GM23338 (cell line): ENCODE results near the gene LRRN4. TPM values are rescaled to one million over a fixed set of nuclear protein-coding genes. Genes with fewer than 3 reads are reported as not detected.

Experiments
- ATAC-seq: fragments of 200-7000 bp; cut with Tn5 transposase; 3 replicates; pipeline ENCODE4 v1.9.1; 2020
- DNase-seq: peaks from one replicate; pipeline ENCODE4 v3.0.0-alpha.2; 2015; ENCODE audit warnings: low spot score
- H2AFZ ChIP-seq: fragments of 200-600 bp; sonication (generic); 2 replicates; pipeline ENCODE4 v1.8.0; 2016; ENCODE audit warnings: antibody characterized with exemption, mild to moderate bottlenecking, moderate library complexity
- H3F3A ChIP-seq: fragments of 200-600 bp; sonication (generic); replicated peaks from 2 replicates; pipeline ENCODE4 v1.8.0; 2017; ENCODE audit warnings: antibody characterized with exemption, mixed run types, low read depth
- H3K27ac ChIP-seq: fragments of 200-600 bp; sonication (generic); 2 replicates; pipeline ENCODE4 v1.6.1; 2016; ENCODE audit warnings: low read depth
- H3K27me3 ChIP-seq: fragments of 200-600 bp; sonication (generic); 2 replicates; pipeline ENCODE4 v1.8.0; 2016; ENCODE audit warnings: mild to moderate bottlenecking, mixed run types, moderate library complexity; ENCODE audit not compliant: insufficient read depth
- H3K36me3 ChIP-seq: fragments of 200-600 bp; sonication (generic); 2 replicates; pipeline ENCODE4 v1.8.0; 2016; ENCODE audit warnings: mild to moderate bottlenecking; ENCODE audit not compliant: insufficient read depth
- H3K4me1 ChIP-seq: fragments of 200-600 bp; sonication (generic); 2 replicates; pipeline ENCODE4 v1.8.0; 2016; ENCODE audit warnings: mild to moderate bottlenecking, moderate library complexity; ENCODE audit not compliant: insufficient read depth
- H3K4me2 ChIP-seq: fragments of 200-600 bp; sonication (generic); 2 replicates; pipeline ENCODE4 v1.7.1; 2017; ENCODE audit warnings: mixed run types
- H3K4me3 ChIP-seq: fragments of 200-600 bp; sonication (generic); 2 replicates; pipeline ENCODE4 v1.6.1; 2016; ENCODE audit warnings: mixed run types
- H3K79me2 ChIP-seq: fragments of 200-600 bp; sonication (generic); replicated peaks from 2 replicates; pipeline ENCODE4 v1.8.0; 2017; ENCODE audit warnings: mild to moderate bottlenecking; ENCODE audit not compliant: insufficient read depth
- H3K9me2 ChIP-seq: fragments of 200-600 bp; sonication (generic); 2 replicates; pipeline ENCODE4 v1.8.0; 2017; ENCODE audit not compliant: insufficient read depth
- H4K20me1 ChIP-seq: fragments of 200-600 bp; sonication (generic); replicated peaks from 2 replicates; pipeline ENCODE4 v1.8.0; 2017; ENCODE audit warnings: mild to moderate bottlenecking; ENCODE audit not compliant: insufficient read depth
- H3K27ac Mint-ChIP-seq: 2 replicates; pipeline ENCODE4 v1.8.0; 2020; ENCODE audit warnings: inconsistent platforms, mild to moderate bottlenecking, moderate library complexity, mixed read lengths
- H3K27me3 Mint-ChIP-seq: 3 replicates; pipeline ENCODE4 v1.8.0; 2022; ENCODE audit warnings: low read depth, mild to moderate bottlenecking, moderate library complexity, mixed read lengths, inconsistent platforms; ENCODE audit not compliant: insufficient read depth, poor library complexity
- H3K36me3 Mint-ChIP-seq: 3 replicates; pipeline ENCODE4 v1.8.0; 2021; ENCODE audit warnings: low read depth, mild to moderate bottlenecking, inconsistent platforms, moderate library complexity, mixed read lengths
- H3K4me1 Mint-ChIP-seq: 3 replicates; pipeline ENCODE4 v1.8.0; 2020; ENCODE audit warnings: mild to moderate bottlenecking, inconsistent platforms, mixed read lengths
- H3K4me3 Mint-ChIP-seq: 3 replicates; pipeline ENCODE4 v1.8.0; 2021; ENCODE audit warnings: moderate library complexity, mild to moderate bottlenecking, inconsistent platforms, mixed read lengths
- H3K9me3 Mint-ChIP-seq: 3 replicates; pipeline ENCODE4 v1.8.0; 2020; ENCODE audit warnings: moderate library complexity, mild to moderate bottlenecking, inconsistent platforms, mixed read lengths
- CREB1 ChIP-seq: fragments of 250-450 bp; sonication (Bioruptor Pico); IDR thresholded peaks from 2 replicates; pipeline ENCODE4 v1.5.0; 2020; ENCODE audit warnings: low read depth, mild to moderate bottlenecking, moderate library complexity
- CTCF ChIP-seq, 2 experiments: fragments of 200-600 bp in 1 of 2; sonication (generic) in 1 of 2; conservative IDR thresholded peaks; 2 replicates each; pipeline versions ENCODE4 v1.5.1 to v1.6.1; 2016 to 2017; ENCODE audit warnings: antibody characterized with exemption in 2 of 2, low read depth in 2 of 2, mild to moderate bottlenecking in 2 of 2, moderate library complexity in 1 of 2
- ETS1 ChIP-seq: IDR thresholded peaks from 2 replicates; pipeline ENCODE4 v1.6.1; 2016; ENCODE audit warnings: antibody characterized with exemption
- EZH2 ChIP-seq: fragments of 200-600 bp; sonication (generic); IDR thresholded peaks from one replicate; pipeline ENCODE4 v1.8.0; 2017; ENCODE audit warnings: antibody characterized with exemption, mild to moderate bottlenecking, low read depth; ENCODE audit not compliant: unreplicated experiment
- EZH2phosphoT487 ChIP-seq: fragments of 200-600 bp; sonication (generic); IDR thresholded peaks from one replicate; pipeline ENCODE4 v1.8.1; 2018; ENCODE audit warnings: antibody characterized with exemption; ENCODE audit not compliant: unreplicated experiment
- JUNB ChIP-seq: IDR thresholded peaks from one replicate; pipeline ENCODE4 v1.6.1; 2016; ENCODE audit warnings: antibody characterized with exemption; ENCODE audit not compliant: unreplicated experiment
- NANOG ChIP-seq: IDR thresholded peaks from 2 replicates; pipeline ENCODE4 v1.6.1; 2016; ENCODE audit warnings: antibody characterized with exemption, borderline replicate concordance
- POLR2AphosphoS5 ChIP-seq: IDR thresholded peaks from 2 replicates; pipeline ENCODE4 v1.6.1; 2016; ENCODE audit warnings: antibody characterized with exemption, low read depth
- STAT1 ChIP-seq: IDR thresholded peaks from one replicate; pipeline ENCODE4 v1.6.1; 2016; ENCODE audit warnings: antibody characterized with exemption; ENCODE audit not compliant: unreplicated experiment
- ZNF114 ChIP-seq: fragments of 250-450 bp; sonication (Bioruptor Pico); IDR thresholded peaks from 2 replicates; pipeline ENCODE4 v1.5.0; 2020; ENCODE audit warnings: mild to moderate bottlenecking, moderate library complexity
- ZNF331 ChIP-seq: fragments of 250-450 bp; sonication (Bioruptor Pico); IDR thresholded peaks from 2 replicates; pipeline ENCODE4 v1.5.0; 2020; ENCODE audit warnings: low read depth, mild to moderate bottlenecking, moderate library complexity
- ZNF462 ChIP-seq: fragments of 250-450 bp; sonication (Bioruptor Pico); IDR thresholded peaks from 2 replicates; pipeline ENCODE4 v1.5.0; 2020; ENCODE audit warnings: mild to moderate bottlenecking, moderate library complexity
- polyA plus RNA-seq: library from polyadenylated mRNA; unstranded; fragments of >200 nt; fragmentation: Nextera tagmentation; extraction: Ambion mirVana; gene quantifications from 2 replicates; pipeline ENCODE4 v1.2.1, GENCODE V29; 2016
- total RNA-seq: library from RNA; depleted of rRNA; stranded (reverse); fragments of >200 nt; shearing (Covaris generic); gene quantifications from 2 replicates; pipeline ENCODE4 v1.2.3, GENCODE V29; 2014
- TF ChIP-seq, protein P1 (sequence below): IDR thresholded peaks from one replicate; pipeline ENCODE4 v1.6.1; 2018; ENCODE audit warnings: antibody characterized with exemption; ENCODE audit not compliant: unreplicated experiment

The LRRN4 gene
- total and polyA plus RNA-seq, 2 experiments from 2014 or later = 0.21 to 2.2 TPM

DNA sequence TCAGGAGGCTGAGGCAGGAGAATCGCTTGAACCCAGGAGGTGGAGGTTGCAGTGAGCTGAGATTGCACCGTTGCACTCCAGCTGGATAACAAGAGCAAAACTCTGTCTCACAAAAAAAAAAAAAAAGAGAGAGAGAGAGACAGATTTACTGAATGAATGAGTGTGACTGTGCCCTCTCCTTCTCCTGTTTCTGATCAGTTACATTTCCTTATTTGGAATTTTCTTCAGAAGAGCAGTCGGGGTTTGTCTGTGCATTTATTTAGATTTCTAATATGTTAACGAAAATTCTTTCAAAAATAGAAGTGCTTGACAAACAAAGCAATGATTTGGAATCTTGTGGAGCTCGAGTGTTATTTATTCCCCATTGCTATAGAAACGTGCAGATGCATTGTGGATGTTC, 6.4 kb upstream of the LRRN4 start:
- Histone ChIP-seq H3K9me2 (no peaks in the 10 kb centered on the region), H3K4me2 (no peak overlapping the region), H3K4me3 (no peak overlapping the region), H3F3A (no peaks in the 10 kb centered on the region), H3K27me3 (no peaks in the 10 kb centered on the region), H4K20me1 (no peaks in the 10 kb centered on the region), H3K27ac (no peak overlapping the region), H3K36me3 (no peaks in the 10 kb centered on the region), H3K79me2 (no peaks in the 10 kb centered on the region), H3K4me1 (no peaks in the 10 kb centered on the region), H2AFZ (no peak overlapping the region)
- TF ChIP-seq ZNF114 (CRISPR knock-in tag) = no peak
- TF ChIP-seq ETS1 = no peak
- no peak for TF ChIP-seq STAT1
- TF ChIP-seq EZH2 = no peak
- TF ChIP-seq EZH2phosphoT487 = no peak
- TF ChIP-seq ZNF331 (CRISPR knock-in tag) = no peak
- TF ChIP-seq POLR2AphosphoS5 = no peak
- TF ChIP-seq, protein P1, sequence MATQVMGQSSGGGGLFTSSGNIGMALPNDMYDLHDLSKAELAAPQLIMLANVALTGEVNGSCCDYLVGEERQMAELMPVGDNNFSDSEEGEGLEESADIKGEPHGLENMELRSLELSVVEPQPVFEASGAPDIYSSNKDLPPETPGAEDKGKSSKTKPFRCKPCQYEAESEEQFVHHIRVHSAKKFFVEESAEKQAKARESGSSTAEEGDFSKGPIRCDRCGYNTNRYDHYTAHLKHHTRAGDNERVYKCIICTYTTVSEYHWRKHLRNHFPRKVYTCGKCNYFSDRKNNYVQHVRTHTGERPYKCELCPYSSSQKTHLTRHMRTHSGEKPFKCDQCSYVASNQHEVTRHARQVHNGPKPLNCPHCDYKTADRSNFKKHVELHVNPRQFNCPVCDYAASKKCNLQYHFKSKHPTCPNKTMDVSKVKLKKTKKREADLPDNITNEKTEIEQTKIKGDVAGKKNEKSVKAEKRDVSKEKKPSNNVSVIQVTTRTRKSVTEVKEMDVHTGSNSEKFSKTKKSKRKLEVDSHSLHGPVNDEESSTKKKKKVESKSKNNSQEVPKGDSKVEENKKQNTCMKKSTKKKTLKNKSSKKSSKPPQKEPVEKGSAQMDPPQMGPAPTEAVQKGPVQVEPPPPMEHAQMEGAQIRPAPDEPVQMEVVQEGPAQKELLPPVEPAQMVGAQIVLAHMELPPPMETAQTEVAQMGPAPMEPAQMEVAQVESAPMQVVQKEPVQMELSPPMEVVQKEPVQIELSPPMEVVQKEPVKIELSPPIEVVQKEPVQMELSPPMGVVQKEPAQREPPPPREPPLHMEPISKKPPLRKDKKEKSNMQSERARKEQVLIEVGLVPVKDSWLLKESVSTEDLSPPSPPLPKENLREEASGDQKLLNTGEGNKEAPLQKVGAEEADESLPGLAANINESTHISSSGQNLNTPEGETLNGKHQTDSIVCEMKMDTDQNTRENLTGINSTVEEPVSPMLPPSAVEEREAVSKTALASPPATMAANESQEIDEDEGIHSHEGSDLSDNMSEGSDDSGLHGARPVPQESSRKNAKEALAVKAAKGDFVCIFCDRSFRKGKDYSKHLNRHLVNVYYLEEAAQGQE = no peak
- TF ChIP-seq ZNF462 = no peak
- no peak for TF ChIP-seq CREB1
- no peak for TF ChIP-seq CTCF (conservative IDR thresholded peaks at IDR 0.05; ENCODE audit: low read depth in 2 of 2)
- TF ChIP-seq NANOG = no peak
- no peak for TF ChIP-seq JUNB
- no peaks in the 10 kb centered on the region for H3K36me3 Mint-ChIP-seq
- H3K9me3 Mint-ChIP-seq = no peaks in the 10 kb centered on the region; the same call in 2 of the 3 replicates
- H3K4me3 Mint-ChIP-seq = no peak overlapping the region
- H3K4me1 Mint-ChIP-seq = no peaks in the 10 kb centered on the region
- ATAC-seq (no peak), DNase-seq (no peak)
- peaks cover 6% of the 10 kb centered on the region for H3K27me3 Mint-ChIP-seq
- no peak overlapping the region for H3K27ac Mint-ChIP-seq
